HUES6 (cell line): Measurements from ENCODE around the gene ZNF700.
"Not testable (repeated sequence)": the region's sequence is repeated elsewhere in the genome, so short reads cannot be mapped to it uniquely, and the experiment has no call there.

Experiments
- H3K27ac ChIP-seq: 2 replicates; pipeline ENCODE4 v1.7.0; 2013; ENCODE audit warnings: low read depth, mild to moderate bottlenecking, low read length, inconsistent platforms
- H3K27me3 ChIP-seq: 2 replicates; pipeline ENCODE4 v1.6.1; 2013; ENCODE audit warnings: low read length; ENCODE audit not compliant: control insufficient read depth, insufficient read depth
- H3K36me3 ChIP-seq: 2 replicates; pipeline ENCODE4 v1.6.1; 2013; ENCODE audit warnings: low read length; ENCODE audit not compliant: control insufficient read depth, insufficient read depth
- H3K4me1 ChIP-seq: 2 replicates; pipeline ENCODE4 v1.6.1; 2013; ENCODE audit warnings: low read length; ENCODE audit not compliant: control insufficient read depth, insufficient read depth
- H3K4me3 ChIP-seq: 2 replicates; pipeline ENCODE4 v1.5.1; 2013; ENCODE audit warnings: low read depth, low read length
- H3K9ac ChIP-seq: one replicate; pipeline ENCODE4 v1.6.1; 2013; ENCODE audit warnings: mild to moderate bottlenecking, low read length
- H3K9me3 ChIP-seq: 2 replicates; pipeline ENCODE4 v1.6.1; 2013; ENCODE audit warnings: low read depth, low read length; ENCODE audit not compliant: control insufficient read depth, insufficient read depth

Gene ZNF700

DNA sequence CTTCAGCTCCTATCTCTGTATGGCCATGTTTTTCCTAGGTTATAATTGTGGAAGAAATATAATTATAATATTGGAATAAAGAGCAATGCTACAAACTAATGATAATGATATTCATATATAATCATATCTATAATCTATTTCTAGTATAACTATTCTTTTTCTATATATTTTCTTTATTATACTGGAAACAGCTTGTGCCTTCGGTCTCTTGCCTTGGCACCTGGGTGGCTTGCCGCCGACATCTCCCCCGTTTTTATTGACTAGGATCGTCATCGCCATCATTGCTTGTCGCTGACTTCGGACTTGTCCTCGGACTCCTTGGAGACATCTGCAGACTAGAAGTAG, 64.2 kb downstream of the ZNF700 start:
- peaks cover 30% of the 10 kb centered on the region for H3K9me3 ChIP-seq
- no peak overlapping the region for H3K27ac ChIP-seq
- H3K9ac ChIP-seq: no peak overlapping the region
- H3K27me3 ChIP-seq: no peaks in the 10 kb centered on the region
- H3K4me1 ChIP-seq: no peaks in the 10 kb centered on the region
- H3K4me3 ChIP-seq: no peak overlapping the region
- H3K36me3 ChIP-seq: no peaks in the 10 kb centered on the region

DNA sequence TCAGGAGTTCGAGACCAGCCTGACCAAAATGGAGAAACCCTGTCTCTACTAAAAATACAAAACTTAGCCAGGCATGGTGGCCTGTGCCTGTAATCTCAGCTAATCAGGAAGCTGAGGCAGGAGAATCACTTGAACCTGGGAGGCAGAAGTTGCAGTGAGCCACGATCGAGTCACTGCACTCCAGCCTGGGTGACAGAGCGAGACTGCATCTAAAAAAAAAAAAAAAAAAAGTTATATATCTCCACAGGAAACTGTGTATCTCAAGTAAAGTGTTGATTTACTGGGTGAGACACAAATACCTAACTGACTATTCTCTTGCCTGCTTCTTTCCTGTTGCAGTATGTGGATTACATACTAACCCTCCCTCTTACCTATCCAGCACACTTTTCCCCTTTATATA, 67.0 kb downstream of the ZNF700 start:
- H3K27ac ChIP-seq, H3K4me3 ChIP-seq, H3K36me3 ChIP-seq, H3K27me3 ChIP-seq, H3K9ac ChIP-seq, H3K4me1 ChIP-seq: not testable (repeated sequence)
- H3K9me3 ChIP-seq: peaks cover 30% of the 10 kb centered on the region

DNA sequence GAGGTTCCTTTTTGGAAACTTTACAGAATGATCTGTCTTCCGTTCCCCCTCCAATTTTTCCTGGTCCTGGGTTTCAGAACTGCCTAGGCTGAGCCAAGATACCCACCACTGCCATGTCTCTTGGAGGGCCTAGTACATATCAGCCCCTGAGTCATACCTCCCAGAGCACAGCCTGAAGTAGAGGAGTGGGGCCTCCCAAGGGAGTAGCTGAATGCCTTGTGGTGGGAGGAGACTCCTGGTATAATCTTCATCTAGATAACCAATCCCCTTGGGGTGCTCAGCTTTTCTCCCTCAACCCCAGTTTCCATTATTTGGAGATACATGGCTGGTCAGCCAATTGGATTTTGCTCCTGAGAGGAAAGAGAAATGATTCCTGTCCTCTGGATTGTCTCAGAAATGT, 70.3 kb downstream of the ZNF700 start:
- H3K4me3 ChIP-seq: no peak overlapping the region
- H3K9me3 ChIP-seq: peaks cover 43% of the 10 kb centered on the region
- H3K27ac ChIP-seq: no peak overlapping the region
- no peaks in the 10 kb centered on the region for H3K27me3 ChIP-seq
- no peaks in the 10 kb centered on the region for H3K4me1 ChIP-seq
- H3K36me3 ChIP-seq: no peaks in the 10 kb centered on the region; the same call in 1 of the 2 replicates
- no peak overlapping the region for H3K9ac ChIP-seq
